Esophagus mucosa (tissue), 1 donor: ENCODE data around the gene RASSF4. TPM values are rescaled to one million over a fixed set of nuclear protein-coding genes. Genes with fewer than 3 reads are reported as not detected.
A peak's percentile ranks its signal among the peaks of the same experiment; 100 is the strongest.

Experiments
- ATAC-seq: fragments of 200-7000 bp; cut with Tn5 transposase; one replicate; pipeline ENCODE4 v1.9.1; 2020
- total RNA-seq: library from RNA; stranded (reverse); gene quantifications from one replicate; pipeline ENCODE4 v1.2.4, GENCODE V29; 2023
- donor health status: DM: yes; HTN: yes; CAD: no.

RASSF4 gene
- total RNA-seq, 1 donor from 2014 or later: 2.3 TPM

GRCh38 chr10:44976352-44977198 lies 17.0 kb downstream of the RASSF4 start:
- ATAC-seq: no peak

GRCh38 chr10:44977287-44978212 lies 17.9 kb downstream of the RASSF4 start:
- ATAC-seq: no peak

- no peak for ATAC-seq
These were observed 18.6 kb downstream of the RASSF4 start for GRCh38 chr10:44978213-44978569.

GRCh38 chr10:44978570-44979280 lies 19.1 kb downstream of the RASSF4 start, which contains the start of gene DEPP1:
DEPP1 (minus strand) TSS chr10:44978809; CDS start chr10:44978030, 779 bp downstream.
- ATAC-seq: peak; percentile 76

DNA sequence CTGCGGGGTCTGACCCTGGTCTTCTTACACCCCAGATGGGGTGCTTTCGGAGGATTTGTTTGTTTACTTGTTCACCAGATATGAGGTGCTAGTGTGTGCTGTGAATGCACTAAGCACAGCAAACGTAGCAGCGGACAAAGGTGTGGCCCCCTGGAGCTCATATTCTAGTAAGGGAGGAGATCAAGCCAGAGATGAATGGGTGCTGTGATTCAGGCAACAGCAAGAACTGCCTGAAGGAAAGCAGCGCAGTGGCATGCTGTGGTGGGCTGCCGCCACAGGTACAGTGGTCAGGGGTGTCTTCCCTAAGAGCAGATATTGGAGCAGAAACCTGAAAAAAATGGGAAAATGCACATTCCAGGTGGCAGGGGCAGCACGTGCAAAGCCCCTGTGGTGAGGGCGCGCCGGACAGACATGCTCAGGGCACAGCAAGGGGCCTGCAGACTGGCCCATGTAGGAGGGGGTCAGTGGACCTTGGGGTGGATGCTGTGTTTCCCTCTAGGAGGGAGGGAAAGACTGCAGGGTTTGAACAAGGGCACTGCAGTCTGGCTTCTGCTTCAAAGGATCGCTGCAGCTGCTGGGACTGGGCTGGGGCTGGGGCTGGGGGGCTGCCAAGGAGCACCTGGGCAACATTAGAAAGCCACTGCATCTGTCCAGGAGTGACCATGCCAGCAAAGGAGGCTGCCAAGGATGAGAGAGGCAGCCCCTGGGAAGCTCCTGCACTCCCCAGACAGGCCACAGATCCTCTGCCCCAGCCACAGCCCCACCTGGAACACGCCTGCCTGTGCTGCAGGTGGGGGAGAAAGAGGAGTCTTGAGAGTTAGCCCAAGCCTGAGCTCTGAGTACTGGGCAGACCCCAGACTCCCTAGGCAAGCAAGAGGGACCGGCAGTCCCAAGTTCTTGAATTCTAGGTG lies 19.9 kb downstream of the RASSF4 start:
- ATAC-seq: no peak

GRCh38 chr10:44980309-44981171 lies 20.9 kb downstream of the RASSF4 start:
- no peak for ATAC-seq

DNA sequence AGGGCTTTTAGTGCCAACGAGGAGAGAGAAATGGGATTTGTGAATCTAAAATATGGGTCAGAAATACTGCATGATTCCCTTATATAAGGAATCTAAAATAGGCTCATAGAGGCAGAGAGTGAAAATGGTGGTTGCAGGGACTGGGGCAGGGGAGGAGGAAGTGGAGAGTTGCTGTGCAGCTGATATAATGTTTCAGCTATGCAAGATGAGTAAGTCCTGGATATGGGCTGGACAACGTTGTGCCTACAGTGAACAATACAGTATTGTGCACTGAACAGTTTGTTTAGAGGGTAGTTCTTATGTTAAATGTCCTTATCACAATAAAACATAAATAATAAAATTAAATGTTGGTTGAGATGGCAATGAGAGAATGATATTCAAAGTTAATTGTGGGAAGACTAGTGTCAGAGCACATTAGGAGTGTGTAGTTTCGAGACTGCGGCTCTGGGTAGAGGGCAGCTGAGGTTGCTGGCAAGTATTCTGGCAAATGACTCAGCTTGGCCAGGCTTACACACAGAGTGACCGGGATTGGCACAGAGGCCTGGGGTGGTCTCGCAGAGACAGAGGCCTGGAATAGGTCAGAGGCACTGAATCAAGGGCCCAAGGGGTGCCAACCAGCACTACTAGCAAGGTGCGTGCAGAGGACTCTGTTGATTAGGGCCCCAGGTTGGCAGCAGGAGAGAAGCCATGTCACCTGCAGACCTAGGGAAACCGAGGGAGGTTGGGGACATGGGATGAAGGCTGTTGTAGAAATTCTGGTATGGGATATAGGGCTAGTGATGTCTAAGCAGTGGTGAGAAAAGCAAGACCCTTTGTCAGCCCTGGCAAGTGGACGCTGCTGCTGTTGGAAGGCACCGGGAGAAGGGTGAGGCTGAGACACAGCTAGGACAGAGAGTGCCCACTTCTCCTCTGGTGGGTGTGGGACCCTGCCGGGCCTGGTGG lies 21.8 kb downstream of the RASSF4 start:
- peak; percentile 74 for ATAC-seq

DNA sequence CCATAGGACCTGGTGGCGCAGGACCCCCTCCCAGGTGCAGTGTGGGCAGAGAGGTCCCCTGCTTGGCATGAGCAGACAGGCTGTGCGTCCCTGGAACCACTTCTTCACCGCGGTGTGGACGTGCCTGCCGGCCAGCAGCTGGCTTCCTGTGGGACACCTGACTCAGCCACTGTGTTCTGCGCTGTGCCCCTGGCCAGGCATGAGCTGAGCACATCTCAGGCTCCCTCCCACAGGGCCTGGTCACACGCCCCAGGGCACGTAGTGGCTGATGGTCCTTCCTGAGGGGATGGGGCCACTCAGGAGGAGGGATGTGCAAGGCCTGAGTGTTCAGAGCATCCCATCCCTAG lies 22.5 kb downstream of the RASSF4 start:
- peak; percentile 5 for ATAC-seq

DNA sequence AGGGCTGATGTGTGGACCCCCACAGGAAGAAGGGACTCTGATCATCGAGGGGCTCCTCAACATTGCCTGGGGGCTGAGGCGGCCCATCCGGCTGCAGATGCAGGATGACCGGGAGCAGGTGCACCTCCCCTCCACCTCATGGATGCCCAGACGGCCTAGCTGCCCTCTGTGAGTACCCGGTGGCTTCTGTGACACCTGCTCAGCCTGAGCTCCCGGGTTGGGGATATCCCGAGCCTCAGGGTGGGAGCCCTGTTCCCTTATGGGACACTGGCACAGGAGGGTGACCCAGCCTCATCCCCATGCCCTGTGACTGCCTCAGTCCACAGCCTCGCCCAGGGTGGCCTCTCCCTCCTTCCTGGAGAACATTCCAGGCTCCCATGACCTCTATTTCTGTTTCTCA lies 22.9 kb downstream of the RASSF4 start:
- ATAC-seq: no peak

DNA sequence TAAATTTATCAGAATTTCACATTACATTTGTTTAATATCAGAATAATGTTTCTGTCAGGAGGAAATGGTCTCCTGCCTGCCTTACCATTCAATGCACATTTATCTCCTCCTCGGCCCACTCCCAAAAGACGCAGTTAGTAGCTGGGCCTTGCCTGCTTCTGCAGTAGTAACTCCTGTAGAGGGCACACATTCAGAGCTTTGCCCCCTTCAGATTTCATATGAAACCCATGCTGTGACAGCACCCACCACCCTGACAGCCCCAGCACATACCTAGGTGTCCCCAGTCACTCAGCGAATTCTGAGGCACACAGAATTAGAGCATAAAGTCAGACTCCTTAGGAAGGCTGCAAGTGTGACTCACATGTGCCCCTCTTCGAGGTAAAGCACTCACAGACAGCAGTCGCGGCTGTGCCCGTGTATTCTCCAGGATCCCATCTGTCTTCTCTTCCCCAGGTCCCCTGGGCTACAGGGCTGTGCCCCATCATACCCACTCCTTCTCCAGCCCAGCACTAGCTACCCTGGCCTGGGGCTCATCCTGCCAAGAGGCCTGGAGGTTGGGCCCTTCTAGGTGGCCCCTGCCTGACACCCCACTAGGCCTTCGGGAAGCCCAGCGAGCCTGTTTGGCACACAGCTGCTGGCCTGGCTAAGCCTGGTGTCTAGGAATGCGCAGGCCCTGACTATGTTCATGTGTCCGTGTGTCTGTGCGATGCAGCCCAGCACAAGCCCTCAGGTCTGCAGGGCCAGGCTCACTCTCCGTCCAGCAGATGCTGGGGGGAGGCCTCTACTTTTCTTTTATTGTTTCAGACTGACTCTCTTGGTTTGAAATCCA lies 23.7 kb downstream of the RASSF4 start:
- no peak for ATAC-seq

DNA sequence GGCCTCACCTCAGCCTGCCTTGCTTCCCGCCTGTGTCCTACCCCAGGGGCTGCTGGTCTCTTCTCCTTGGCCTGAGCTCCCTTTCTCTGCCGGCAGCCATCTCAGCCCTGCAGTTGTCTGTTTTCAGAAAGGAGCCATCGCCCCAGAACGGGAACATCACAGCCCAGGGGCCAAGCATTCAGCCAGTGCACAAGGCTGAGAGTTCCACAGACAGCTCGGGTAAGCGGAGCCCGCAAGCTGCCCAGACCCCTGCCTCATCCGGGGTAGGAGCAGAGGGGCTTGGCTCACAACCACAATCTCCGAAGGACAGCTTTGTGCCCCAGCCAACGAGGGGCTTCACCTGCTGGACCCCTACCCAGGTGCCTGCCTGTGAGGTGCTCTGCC lies 24.3 kb downstream of the RASSF4 start:
- no peak for ATAC-seq

GRCh38 chr10:44984671-44985101 lies 25.1 kb downstream of the RASSF4 start:
- ATAC-seq: no peak

DNA sequence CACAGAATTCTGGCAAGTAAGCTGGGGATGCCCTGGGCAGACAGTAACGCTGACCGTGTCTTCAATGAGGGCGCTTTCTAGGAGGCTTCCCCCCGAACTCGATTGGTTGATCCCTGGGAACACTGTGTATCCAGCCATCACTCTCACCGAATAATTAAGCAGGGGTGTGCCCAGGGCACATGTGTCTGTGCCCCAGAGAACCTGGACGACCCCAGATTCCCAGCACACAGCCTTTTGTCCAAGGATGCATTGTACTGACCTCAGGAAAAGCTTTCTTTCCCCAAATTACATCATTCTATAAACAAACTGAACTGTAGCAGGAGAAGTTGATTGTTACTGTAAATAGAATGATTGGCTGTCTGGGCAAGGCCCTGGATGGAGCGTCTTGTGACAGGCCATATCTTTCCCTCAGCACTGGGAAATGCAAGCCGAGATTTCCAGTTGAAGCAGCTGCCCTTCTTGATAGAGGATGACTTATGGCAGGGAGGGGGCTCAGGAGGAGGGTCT lies 25.6 kb downstream of the RASSF4 start:
- no peak for ATAC-seq

- no peak for ATAC-seq
These were observed 26.6 kb downstream of the RASSF4 start for GRCh38 chr10:44986179-44986578.

DNA sequence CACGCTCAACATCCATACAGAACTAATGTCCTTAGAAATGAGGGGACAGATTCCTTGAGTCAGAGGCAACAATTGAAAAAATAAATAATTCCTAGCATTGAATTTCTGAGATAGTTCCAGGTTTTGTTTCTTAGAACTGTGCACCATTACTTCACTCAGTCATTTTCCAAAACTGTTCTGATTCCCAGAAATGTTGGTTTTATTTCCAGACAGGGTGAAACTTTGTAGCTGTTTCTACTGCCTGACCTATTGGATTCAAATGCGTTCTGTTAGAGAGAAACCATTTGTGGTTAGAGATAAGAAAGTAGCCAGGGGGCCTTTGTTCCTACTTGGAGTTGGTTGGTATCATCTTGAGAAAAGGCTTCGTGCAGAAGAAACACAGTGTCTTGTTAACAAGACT lies 27.1 kb downstream of the RASSF4 start:
- no peak for ATAC-seq

- ATAC-seq: no peak
These were observed 29.5 kb downstream of the RASSF4 start for GRCh38 chr10:44988957-44989585.

DNA sequence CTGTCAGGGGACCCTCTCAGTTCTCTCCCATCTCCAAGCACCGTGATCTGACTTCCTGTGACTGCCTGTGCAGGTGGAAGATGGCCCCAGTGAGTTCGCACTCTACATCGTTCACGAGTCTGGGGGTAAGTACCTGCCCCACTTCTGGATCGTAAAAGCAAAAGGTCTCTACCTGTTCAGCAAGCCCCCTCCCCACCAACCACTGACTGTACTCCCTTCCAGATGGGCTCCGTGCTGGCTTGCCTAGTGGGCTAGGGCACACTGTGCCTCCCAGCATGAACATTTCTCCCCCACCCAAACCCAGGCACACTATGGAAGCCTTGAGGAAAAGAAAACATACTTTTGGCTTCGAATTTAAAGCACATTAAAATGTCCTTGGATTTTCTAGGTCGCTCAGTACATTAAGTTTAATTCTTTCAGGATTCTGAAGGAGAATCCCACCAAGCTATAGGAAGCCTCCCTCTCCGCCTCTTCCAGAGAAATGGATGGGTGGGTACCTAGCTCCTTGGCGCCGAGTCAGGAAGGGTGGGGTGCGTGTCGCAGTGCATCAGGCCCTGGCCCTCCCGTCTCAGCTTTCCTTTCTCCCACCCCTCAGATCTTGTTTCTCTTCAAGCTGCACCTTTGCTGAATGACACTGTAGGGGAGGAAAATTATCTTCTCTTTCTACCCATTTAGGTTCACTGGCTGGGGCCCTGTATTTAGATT lies 30.1 kb downstream of the RASSF4 start:
- no peak for ATAC-seq
